Cardiac muscle cell (in vitro differentiated cells and primary cell): ENCODE measurements around the gene SMYD3. TPM values are rescaled to one million over a fixed set of nuclear protein-coding genes. Genes with fewer than 3 reads are reported as not detected.

Experiments
- DNase-seq, 2 donors: peaks; one replicate each; pipeline versions ENCODE4 v3.0.0 to v3.0.0-alpha.2; 2010 to 2017; ENCODE audit warnings: low read depth in 1 of 2, low spot score in 1 of 2
- H3K27ac ChIP-seq: fragments of 200-600 bp; sonication (generic); 2 replicates; pipeline ENCODE4 v1.5.1; 2016
- H3K27me3 ChIP-seq: fragments of 200-600 bp; sonication (generic); 2 replicates; pipeline ENCODE4 v1.6.0; 2016; ENCODE audit warnings: control low read depth
- H3K36me3 ChIP-seq: fragments of 200-600 bp; sonication (generic); 2 replicates; pipeline ENCODE4 v1.5.1; 2016; ENCODE audit warnings: control low read depth
- H3K4me1 ChIP-seq: fragments of 200-600 bp; sonication (generic); 2 replicates; pipeline ENCODE4 v1.8.1; 2017; ENCODE audit warnings: low read depth, mild to moderate bottlenecking, mixed run types
- H3K4me3 ChIP-seq: fragments of 200-600 bp; sonication (generic); 2 replicates; pipeline ENCODE4 v1.5.1; 2016; ENCODE audit warnings: mild to moderate bottlenecking
- H3K9me3 ChIP-seq: fragments of 200-600 bp; sonication (generic); 2 replicates; pipeline ENCODE4 v1.5.1; 2017; ENCODE audit warnings: low read depth, mild to moderate bottlenecking, control low read depth
- polyA plus RNA-seq: library from polyadenylated mRNA; unstranded; fragments of >200 nt; fragmentation: Nextera tagmentation; extraction: Ambion mirVana; gene quantifications from 2 replicates; pipeline ENCODE4 v1.2.1, GENCODE V29; 2016
- total RNA-seq: library from RNA; depleted of rRNA; stranded (reverse); fragments of >200 nt; gene quantifications from 2 replicates; pipeline ENCODE4 v1.2.3, GENCODE V29; 2016
- TF ChIP-seq, protein P1 (sequence below): IDR thresholded peaks from 2 replicates; pipeline ENCODE4 v1.5.1; 2012; ENCODE audit warnings: low read depth, mild to moderate bottlenecking, low read length

Gene SMYD3
- total and polyA plus RNA-seq, 2 experiments from 2014 or later, result 47.2 to 50.8 TPM

DNA sequence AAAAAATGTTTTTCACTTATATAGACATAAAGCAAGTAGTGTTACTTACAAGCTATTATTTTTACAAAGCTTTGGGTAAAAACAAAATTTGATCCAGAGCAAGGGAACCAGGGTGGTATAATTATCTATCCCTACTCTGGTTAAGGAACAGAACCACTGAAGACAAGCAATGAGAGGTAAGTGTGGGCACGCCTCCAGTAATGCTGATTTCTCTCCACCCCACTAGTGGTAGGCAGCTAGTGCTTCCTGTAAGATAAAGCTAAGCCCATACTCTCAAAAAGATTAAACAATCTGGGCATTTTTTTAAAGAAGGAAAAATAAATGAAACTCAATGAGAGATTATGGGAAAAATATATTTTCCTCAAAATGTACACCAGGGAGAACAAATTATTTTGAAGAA is 36.9 kb upstream of the SMYD3 start:
- DNase-seq, result no peak
- no peaks in the 10 kb centered on the region for H3K27me3 ChIP-seq
- no peak overlapping the region for H3K27ac ChIP-seq
- peaks cover 22% of the 10 kb centered on the region for H3K36me3 ChIP-seq
- H3K4me1 ChIP-seq, result no peaks in the 10 kb centered on the region
- TF ChIP-seq, protein P1, sequence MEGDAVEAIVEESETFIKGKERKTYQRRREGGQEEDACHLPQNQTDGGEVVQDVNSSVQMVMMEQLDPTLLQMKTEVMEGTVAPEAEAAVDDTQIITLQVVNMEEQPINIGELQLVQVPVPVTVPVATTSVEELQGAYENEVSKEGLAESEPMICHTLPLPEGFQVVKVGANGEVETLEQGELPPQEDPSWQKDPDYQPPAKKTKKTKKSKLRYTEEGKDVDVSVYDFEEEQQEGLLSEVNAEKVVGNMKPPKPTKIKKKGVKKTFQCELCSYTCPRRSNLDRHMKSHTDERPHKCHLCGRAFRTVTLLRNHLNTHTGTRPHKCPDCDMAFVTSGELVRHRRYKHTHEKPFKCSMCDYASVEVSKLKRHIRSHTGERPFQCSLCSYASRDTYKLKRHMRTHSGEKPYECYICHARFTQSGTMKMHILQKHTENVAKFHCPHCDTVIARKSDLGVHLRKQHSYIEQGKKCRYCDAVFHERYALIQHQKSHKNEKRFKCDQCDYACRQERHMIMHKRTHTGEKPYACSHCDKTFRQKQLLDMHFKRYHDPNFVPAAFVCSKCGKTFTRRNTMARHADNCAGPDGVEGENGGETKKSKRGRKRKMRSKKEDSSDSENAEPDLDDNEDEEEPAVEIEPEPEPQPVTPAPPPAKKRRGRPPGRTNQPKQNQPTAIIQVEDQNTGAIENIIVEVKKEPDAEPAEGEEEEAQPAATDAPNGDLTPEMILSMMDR, result no peak
- H3K9me3 ChIP-seq, result no peaks in the 10 kb centered on the region
- no peak overlapping the region for H3K4me3 ChIP-seq

DNA sequence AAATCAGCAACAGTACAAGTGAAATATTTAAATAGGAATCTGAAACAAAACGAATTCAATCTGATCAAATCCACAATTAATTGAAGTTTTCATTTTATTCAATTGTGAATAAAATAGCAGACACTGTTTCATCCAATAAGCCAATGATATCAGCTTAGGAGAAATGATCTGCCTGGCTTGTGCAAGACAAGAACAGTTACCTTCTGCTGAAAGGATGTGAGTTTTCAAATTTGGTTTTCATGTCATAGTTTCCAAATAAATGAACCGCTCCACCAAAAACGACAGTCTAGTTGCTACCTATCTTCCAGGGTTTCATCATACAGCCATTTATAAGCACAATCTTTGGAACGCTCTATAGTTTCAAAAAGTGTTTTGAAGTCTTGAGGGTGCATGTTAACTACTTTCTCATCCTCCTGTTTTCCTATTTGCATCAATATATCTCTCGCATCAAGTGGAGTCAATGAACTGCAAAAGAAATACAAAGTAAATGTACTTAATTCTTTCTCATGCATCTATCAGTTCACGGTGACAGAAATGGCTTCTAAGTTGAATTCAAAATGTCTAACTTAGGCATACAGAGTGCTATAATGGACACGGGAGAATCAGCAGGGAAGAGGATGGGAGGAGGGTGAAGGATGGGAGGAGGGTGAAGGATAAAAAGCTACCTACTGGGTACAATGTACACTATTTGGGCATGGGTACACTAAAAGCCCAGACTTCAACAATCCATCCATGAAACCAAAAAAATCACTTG is 33.8 kb upstream of the SMYD3 start:
- H3K36me3 ChIP-seq, result peaks cover 15% of the 10 kb centered on the region
- H3K27me3 ChIP-seq, result no peaks in the 10 kb centered on the region
- H3K4me3 ChIP-seq, result no peak overlapping the region
- no peaks in the 10 kb centered on the region for H3K9me3 ChIP-seq
- TF ChIP-seq, protein P1, result no peak
- H3K27ac ChIP-seq, result no peak overlapping the region
- DNase-seq, result no peak
- no peaks in the 10 kb centered on the region for H3K4me1 ChIP-seq

DNA sequence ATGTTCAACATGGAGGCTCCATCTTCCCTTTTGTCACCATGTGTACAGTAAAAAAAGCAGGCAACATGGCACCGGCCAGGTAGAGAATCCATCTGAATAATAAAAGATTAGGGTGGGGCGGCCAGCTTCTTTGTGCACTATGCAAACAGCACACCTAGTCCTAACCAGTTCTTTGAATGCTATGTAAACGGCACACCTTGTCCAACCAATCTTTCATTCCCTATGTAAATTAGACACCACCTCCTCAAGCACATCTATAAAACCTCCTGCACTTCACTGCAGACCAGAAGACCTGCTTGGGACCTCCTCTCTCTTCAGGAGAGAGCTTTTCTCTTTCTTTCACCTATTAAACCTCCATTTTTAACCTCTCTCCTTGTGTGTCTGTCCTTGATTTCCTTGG is 30.8 kb upstream of the SMYD3 start:
- peaks cover 11% of the 10 kb centered on the region for H3K36me3 ChIP-seq
- H3K9me3 ChIP-seq, result no peaks in the 10 kb centered on the region
- H3K27ac ChIP-seq, result no peak overlapping the region
- TF ChIP-seq, protein P1, result no peak
- H3K27me3 ChIP-seq, result no peaks in the 10 kb centered on the region
- H3K4me3 ChIP-seq, result no peak overlapping the region
- H3K4me1 ChIP-seq, result no peaks in the 10 kb centered on the region
- no peak for DNase-seq

DNA sequence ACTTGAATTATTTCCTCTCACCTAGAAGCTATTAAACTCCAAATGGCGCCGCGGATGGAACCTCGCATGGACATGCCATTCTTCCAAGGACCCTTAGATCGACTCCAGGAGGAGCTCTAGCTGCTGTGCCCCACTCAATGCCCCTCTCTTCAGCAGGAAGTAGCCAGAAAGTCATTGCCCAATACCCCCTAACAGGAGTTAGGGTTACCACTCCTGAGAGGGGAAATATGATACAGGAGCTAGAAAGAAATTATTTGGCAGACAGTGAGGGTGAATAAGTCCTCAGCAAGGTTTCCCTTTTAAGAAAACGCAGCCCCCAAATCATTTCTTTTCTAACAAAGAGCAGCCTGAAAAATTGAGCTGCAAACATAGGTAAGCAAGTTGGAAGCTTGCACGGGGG is 30.4 kb upstream of the SMYD3 start:
- no peaks in the 10 kb centered on the region for H3K27me3 ChIP-seq
- H3K27ac ChIP-seq, result no peak overlapping the region
- H3K9me3 ChIP-seq, result no peaks in the 10 kb centered on the region
- TF ChIP-seq, protein P1, result no peak
- no peak overlapping the region for H3K4me3 ChIP-seq
- DNase-seq, result no peak
- H3K36me3 ChIP-seq, result peaks cover 9% of the 10 kb centered on the region
- H3K4me1 ChIP-seq, result no peaks in the 10 kb centered on the region

DNA sequence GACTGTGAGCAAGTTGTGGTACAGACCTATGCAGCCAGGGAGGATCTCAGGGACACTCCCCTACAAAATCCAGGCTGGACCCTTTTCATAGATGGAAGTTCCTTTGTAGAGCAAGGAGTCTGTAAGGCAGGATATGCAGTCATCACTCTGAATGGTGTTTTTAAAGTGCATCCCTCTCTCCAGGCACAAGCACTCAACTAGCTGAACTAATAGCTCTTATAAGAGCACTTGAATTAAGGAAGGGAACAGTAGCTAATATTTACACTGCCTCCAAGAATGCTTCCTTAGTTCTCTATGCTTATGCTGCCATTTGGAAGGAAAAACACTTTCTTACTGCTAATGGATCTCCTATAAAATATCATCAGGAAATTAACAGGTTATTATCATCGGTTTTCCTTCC is 27.0 kb upstream of the SMYD3 start:
- TF ChIP-seq, protein P1, result no peak

More for the DNA sequence above, 27.0 kb upstream of the SMYD3 start:
- Histone ChIP-seq H3K9me3 (no peaks in the 10 kb centered on the region), H3K27me3 (no peaks in the 10 kb centered on the region), H3K4me1 (no peaks in the 10 kb centered on the region), H3K36me3 (no peaks in the 10 kb centered on the region), H3K27ac (no peak overlapping the region), H3K4me3 (no peak overlapping the region)
- DNase-seq, result no peak
